HG03439 (cell line): ENCODE data around the gene OR4D5.

ENCODE experiments used
- ATAC-seq: cut with Tn5 transposase; IDR thresholded peaks from one replicate; pipeline ENCODE4 v1.9.1; 2021; ENCODE audit warnings: mild to moderate bottlenecking, moderate library complexity; ENCODE audit not compliant: unreplicated experiment

The OR4D5 gene

GRCh38 chr11:123939317-123939716, at the start of gene OR4D5:
Gene OR4D5 (plus strand): TSS chr11:123939617. CDS start chr11:123939617, 0 bp downstream.
- no peak for ATAC-seq

- no peak for ATAC-seq
These were observed 47.4 kb upstream of the OR4D5 start for GRCh38 chr11:123892031-123892430.

DNA sequence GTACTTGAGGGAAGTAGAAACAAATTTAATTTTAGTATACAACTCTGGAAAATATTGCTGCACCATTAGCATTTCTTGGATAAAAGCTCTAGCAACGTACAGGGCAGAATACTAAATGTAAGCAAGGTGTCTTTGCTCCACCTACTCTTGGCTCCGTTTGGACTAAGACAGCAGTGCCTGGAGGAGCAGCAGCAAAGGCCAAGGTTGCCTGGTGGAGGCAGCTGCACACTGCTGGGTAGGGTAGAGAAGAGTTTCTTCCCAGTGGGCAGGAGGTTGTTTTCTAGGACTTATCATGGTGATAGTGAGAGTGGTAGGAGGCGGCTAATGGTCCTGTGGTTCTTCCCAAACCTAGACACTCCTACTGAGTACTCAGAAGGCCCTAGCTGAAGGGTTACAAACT, 39.6 kb upstream of the OR4D5 start:
- ATAC-seq: no peak

DNA sequence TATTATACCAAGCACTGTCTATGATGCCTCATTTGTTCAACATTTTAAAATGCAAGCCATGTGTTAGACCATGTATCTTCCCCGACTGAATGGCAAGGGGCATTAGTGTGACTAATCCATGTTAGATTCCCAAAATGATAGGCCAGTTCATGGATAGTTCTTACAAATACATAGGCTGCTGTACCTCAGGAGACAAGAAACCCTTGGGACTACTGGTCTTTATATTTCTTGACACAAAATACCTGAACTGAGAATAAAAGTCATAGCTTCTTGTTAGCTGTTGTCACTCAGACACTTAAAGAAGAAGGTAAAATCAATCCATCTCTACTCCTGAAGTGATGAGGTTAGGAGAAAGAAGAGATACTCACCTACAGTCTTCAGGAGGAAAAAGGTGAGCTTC, 37.5 kb upstream of the OR4D5 start, which contains the start of gene OR8D4:
Gene OR8D4 (plus strand): TSS at position 301 of the 400 bp plus-strand sequence. CDS start 4,265 bp downstream, outside the sequence.
- ATAC-seq: no peak

DNA sequence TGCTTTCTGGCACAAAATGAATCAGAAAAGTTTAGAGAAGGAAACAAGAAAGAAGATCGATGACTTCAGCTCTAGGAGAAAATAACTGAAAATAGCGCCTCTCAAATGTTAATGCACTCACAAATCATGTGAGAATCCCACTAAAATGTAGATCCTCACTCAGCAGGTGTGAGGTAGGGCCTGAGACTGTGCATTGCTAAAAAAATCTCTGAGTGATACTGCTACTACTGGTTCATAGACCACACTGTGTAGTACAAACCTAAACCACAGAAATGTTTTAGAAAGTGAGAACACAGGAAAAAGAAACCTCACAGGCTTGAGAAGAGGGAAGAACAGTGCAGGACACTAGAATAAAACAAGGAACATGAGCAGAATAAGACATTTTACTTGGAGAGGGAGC, 35.5 kb upstream of the OR4D5 start:
- peak; percentile 74 for ATAC-seq

DNA sequence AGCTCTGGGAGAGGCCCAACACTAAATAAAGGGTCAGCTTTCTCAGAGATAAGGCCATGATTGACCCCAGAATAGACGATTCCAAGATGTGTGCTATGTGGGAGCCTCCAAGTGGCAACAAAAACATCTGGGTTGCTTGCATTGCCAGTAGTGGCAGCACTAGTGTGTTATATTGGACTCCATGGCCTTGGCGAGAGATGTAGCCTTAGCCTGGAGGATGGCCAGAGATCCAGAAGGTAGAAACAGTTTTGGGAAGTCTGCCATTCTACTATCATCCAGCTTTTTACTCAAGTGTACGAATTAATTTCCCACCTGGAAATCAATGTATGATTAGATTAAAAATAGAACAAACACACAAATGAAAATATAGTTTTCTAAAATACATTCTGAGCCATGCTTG, 34.5 kb upstream of the OR4D5 start:
- no peak for ATAC-seq

GRCh38 chr11:123905826-123906225, 33.6 kb upstream of the OR4D5 start:
- no peak for ATAC-seq

DNA sequence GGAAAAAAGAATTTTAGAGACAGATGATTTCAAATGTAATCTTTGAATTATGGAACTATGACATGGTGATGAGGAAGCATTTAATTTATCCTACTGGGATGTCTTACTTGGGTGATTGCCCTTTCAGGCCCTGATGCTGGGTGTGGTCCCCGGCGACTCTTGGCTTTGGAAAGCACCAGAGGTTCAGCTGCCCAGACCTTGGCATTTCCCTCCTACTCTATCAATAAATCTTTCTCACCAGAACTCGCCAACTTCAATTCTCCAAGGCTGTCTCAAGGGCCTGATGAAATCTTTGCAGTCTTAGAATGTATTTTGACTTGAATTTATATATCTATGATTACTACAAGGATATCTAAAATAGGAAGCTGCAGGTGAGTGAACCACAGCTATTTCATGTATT, 18.5 kb upstream of the OR4D5 start:
- no peak for ATAC-seq

DNA sequence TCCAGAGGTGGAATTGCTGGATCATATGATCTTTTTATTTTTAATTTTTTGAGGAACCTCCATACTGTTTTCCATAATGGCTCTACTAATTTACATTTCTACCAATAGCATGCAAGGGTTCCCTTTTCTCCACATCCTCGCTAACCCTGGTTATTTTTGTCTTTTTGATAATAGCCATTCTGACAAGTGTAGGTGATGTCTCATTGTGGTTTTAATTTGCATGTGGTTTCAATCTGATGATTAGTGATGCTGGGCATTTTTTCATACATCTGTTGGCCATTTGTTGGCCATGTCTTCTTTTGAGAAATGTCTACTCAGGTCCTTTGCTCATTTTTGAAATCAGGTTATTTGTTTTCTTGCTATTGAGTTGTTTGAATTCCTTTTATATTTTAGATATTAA, 15.4 kb upstream of the OR4D5 start:
- ATAC-seq: no peak

- ATAC-seq: no peak
These were observed 3.0 kb downstream of the OR4D5 start for GRCh38 chr11:123942413-123942812.

- ATAC-seq: no peak
These were observed 4.3 kb downstream of the OR4D5 start, which contains the start of gene OR6T1 for GRCh38 chr11:123943738-123944137. Gene OR6T1 (minus strand): TSS chr11:123943838. CDS start chr11:123943838, 0 bp downstream.

DNA sequence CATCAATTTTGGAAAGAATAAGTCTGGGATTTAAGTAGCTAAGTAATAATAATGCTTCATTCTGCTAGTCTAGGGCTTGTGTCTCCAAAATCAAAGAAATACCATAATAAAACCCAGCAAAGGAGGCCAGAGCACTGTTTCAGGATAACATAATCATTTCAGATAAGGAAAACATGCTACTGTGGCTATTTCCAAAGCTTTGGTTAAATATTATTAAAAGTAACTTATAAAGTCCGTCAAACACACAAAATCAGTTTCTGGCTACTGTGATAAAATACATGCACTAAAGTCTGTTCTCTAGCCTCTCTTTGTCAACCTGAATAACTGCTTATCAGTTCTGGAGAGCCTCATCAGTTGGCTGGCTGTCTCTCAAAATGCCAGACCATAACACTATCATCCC, 5.7 kb downstream of the OR4D5 start:
- no peak for ATAC-seq

GRCh38 chr11:123956752-123957151, 17.3 kb downstream of the OR4D5 start:
- no peak for ATAC-seq

DNA sequence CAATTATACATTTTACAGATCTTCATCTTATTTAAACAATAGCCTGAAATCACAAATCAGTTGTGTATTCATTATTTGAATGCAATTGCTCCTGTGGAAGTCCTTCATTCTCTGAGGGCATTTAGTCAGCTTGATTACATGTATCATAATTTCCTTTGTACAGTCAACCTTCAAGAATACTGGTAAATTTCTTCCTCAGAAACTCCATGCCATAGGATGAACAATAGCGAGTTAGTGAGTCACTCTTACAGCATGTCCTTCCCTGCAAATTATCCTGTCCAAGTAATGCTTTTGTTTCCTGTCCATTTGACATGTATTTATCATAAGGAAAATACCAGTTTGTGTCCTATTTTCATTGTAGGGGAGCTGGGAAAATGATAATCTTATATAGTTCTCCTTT, 34.4 kb downstream of the OR4D5 start:
- ATAC-seq: no peak

GRCh38 chr11:123976770-123977560, 37.5 kb downstream of the OR4D5 start:
- no peak for ATAC-seq

DNA sequence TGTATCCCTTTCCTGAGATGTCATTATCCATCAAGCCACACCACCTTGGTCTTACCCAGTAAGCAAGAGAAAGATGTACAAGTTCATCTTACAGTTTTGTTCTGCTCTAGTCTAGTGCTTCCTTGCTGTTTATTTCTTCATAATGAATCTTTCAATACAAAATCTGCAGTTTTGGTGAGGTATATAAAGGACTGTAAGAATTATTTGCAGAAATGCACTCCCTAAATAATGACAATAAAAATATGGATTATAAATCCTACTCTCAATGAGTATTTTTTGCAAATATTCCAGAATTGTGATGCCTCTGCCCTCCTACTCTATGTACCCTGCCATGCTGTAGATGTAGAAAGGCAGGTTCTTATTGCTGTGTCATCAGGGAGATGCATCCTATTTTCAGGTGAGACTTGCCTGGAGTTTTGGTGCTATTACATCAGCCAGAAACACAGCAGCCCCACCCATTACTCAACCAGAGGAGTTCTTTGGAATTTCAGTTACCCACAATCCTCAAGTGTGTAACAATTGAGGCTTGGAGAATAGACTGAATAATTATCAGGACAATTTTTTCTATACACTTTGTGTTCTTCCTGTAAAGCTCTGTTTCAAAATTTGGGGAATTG, 38.4 kb downstream of the OR4D5 start, which contains the start of gene OR10S1:
Gene OR10S1 (minus strand): TSS at position 51 of the 617 bp plus-strand sequence. CDS start 117 bp downstream, outside the sequence.
- ATAC-seq: no peak

DNA sequence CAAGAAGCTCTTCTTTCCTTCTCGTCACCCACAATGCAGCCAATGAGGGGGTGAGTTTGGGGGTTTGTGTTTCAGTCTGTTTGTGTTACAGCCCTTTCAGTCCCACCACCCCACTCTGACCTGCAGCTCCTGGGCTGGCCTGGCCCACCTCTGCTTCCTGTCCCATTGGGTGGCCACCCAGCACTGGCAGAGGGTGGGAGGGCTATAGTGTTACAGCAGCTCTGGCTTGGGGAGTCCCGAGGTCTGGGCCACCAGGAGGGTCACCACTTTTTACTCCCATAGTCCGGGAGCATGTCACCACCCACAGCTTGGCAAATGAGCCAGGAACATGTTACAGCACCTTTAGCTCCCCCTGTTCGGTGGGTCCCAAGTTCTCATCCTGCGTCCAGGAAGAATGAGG, 39.9 kb downstream of the OR4D5 start:
- no peak for ATAC-seq
